ENCODE results near the gene FRYL.

DNA sequence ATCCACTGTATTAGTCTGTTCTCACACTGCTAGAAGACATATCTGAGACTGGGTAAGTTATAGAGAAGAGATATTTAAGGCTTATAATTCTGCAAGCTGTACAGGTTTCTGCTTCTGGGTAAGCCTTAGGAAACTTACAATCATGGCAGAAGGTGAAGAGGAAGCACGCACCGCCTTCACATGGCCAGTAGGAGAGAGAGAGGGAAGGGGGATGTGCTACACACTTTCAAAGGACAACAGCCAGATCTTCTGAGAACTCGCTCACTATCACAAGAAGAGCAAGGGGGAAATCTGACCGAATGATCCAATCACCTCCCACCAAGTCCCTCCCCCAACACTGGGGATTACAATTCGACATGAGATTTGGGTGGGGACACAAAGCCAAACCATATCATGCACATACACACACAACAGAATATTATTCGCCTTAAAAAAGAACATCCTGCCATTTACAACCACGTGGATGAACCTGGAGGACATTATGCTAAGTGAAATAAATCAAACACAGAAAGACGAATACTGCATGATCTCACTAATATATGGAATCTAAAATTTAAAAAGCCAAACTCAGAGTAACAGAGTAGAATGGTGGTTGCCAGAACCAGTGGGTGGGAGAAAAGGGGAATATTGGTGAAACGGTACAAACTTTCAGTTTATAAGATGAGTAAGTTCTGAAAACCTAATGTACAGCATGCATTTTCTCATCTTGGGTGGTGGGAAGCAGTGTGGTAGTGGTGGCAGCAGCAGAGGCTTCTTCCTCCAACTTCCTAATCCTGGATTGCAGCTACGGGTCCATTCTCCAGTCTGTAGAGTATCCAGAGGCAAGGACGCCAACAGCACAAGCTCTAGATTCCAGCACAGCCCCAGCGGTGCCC lies 12.8 kb downstream of the FRYL start:
- TF ChIP-seq TAF1 (IDR thresholded peaks at IDR 0.05; ENCODE audit: borderline replicate concordance, low read depth, low read length) = no peak
- no peak for TF ChIP-seq POLR2A (IDR thresholded peaks at IDR 0.05; ENCODE audit: low read depth, low read length)
- no peak for TF ChIP-seq POLR2AphosphoS5 (IDR thresholded peaks at IDR 0.05; ENCODE audit: low read depth, low read length)
